Neuron (in vitro differentiated cells): ENCODE measurements around the gene GNAL.

Source experiments
- H2AFZ ChIP-seq: one replicate; pipeline ENCODE4 v1.6.1; 2013; ENCODE audit warnings: low read depth, mild to moderate bottlenecking, inconsistent platforms, low read length, moderate library complexity
- H3K27me3 ChIP-seq: one replicate; pipeline ENCODE4 v1.6.1; 2013; ENCODE audit warnings: low read length; ENCODE audit not compliant: insufficient read depth
- H3K36me3 ChIP-seq: one replicate; pipeline ENCODE4 v1.6.1; 2013; ENCODE audit warnings: low read length; ENCODE audit not compliant: insufficient read depth
- H3K4me1 ChIP-seq: one replicate; pipeline ENCODE4 v1.6.1; 2013; ENCODE audit warnings: low read length; ENCODE audit not compliant: insufficient read depth
- H3K4me3 ChIP-seq: 2 replicates; pipeline ENCODE4 v1.5.1; 2013; ENCODE audit warnings: mild to moderate bottlenecking, low read length, moderate library complexity
- H3K9me3 ChIP-seq: one replicate; pipeline ENCODE4 v1.6.1; 2013; ENCODE audit warnings: low read length

GNAL gene

DNA sequence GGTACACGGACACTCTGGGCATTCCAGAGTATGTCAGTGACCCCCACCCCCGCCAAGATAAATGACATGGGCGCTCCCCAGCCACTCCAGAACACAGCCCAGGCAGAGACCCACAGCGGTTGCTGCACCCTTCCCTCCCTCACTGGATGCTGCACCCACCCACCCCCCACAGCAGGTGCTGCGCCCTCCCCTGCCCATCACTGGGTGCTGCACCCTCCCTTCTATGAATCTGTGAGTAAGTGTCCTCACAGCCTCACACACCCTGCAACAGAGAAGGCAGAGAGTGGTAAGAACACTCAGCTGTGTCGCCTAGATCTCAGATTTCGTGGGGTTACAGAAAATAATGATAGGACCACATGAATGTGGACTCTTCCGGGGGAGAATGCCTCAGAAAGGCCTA is 185.6 kb downstream of the GNAL start:
- Histone ChIP-seq H2AFZ (no peak overlapping the region), H3K27me3 (no peaks in the 10 kb centered on the region), H3K36me3 (no peaks in the 10 kb centered on the region), H3K4me3 (no peak overlapping the region), H3K4me1 (no peaks in the 10 kb centered on the region), H3K9me3 (peaks cover 2% of the 10 kb centered on the region)

DNA sequence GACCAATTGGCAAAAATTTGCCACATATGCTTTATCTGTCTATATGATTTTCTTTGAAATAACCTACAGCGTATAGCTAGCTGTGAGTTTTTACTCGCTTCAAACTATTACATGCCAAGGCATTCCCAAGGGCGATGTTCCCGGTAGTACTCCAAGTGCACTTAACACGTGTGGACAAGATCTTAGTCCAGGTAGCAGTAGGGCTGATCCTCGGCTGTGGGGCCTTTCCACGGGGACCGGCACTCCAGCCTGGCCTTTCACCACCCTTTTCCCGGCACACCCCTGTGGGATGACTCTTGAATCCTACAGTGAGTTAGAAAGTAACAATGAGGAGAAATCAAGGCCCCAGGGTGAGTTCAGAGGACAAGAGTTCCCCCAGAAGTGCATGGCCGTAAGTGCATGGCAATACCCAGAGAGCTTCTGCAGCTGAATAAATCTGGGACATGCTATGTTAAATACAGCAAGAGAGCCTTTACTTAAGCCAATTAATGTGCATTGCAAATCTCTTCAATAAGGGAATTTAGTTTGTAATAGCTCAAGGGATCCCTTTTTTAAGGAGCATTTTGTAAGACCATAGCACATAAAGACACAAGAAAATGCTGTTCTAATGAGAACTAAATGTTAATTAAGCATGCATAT is 188.6 kb downstream of the GNAL start:
- no peak overlapping the region for H3K4me3 ChIP-seq
- H3K36me3 ChIP-seq, result no peaks in the 10 kb centered on the region
- H3K4me1 ChIP-seq, result no peaks in the 10 kb centered on the region
- no peaks in the 10 kb centered on the region for H3K27me3 ChIP-seq
- H3K9me3 ChIP-seq, result peaks cover 2% of the 10 kb centered on the region
- H2AFZ ChIP-seq, result no peak overlapping the region

DNA sequence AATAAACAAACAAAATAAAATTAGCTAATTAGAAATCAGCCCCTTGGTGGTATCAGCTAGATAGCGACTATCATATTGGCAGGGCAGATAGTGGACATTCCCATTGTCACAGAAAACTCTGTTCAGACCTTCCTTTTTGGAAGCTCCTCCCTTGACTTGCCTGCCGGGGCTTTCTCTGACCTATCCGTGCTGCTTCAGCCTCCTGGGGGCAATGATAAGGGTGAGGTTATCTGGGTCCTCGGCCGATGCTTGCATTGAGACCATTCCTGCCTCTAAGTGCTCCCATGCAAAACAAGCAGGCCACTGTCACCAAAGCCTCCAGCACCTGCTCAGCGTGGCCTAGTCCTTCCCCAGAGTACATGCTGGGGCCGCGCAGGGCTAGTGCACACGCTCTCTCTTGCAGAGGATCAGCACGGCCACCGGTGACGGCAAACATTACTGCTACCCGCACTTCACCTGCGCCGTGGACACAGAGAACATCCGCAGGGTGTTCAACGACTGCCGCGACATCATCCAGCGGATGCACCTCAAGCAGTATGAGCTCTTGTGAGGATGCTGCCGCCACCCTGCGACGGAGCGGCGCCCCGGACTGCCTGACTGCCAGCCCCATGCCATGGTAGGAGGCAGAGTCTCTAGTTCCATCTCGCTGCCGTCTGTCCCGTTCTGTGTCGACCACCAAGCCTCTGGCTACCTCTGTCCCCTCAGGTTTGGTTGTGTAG is 191.7 kb downstream of the GNAL start:
- no peak overlapping the region for H3K4me3 ChIP-seq
- H3K9me3 ChIP-seq, result no peaks in the 10 kb centered on the region
- no peaks in the 10 kb centered on the region for H3K36me3 ChIP-seq

DNA sequence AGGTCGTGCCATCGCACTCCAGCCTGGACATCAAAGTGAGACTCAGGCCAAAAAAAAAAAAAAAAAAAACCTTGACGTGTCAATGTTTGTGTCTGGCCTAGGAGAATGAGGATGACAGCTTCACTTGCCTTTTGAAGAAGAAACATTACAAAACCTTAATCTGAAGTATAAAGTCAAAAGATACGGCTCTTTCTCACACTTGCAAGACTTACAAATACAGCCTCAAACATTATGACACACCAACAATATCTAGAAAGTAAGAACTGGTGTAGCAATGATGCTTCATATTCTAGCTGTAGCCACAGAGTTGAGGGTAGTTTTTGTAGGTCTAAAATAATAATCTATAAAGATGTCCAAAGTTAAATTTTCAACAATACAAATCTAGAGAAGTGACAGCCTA is 193.6 kb downstream of the GNAL start:
- Histone ChIP-seq H3K36me3 (peaks cover 8% of the 10 kb centered on the region), H3K27me3 (no peaks in the 10 kb centered on the region), H2AFZ (no peak overlapping the region), H3K4me1 (no peaks in the 10 kb centered on the region), H3K4me3 (no peak overlapping the region), H3K9me3 (no peaks in the 10 kb centered on the region)

More for the DNA sequence above, 191.7 kb downstream of the GNAL start:
- Histone ChIP-seq H3K4me1 (no peaks in the 10 kb centered on the region), H2AFZ (no peak overlapping the region), H3K27me3 (no peaks in the 10 kb centered on the region)

DNA sequence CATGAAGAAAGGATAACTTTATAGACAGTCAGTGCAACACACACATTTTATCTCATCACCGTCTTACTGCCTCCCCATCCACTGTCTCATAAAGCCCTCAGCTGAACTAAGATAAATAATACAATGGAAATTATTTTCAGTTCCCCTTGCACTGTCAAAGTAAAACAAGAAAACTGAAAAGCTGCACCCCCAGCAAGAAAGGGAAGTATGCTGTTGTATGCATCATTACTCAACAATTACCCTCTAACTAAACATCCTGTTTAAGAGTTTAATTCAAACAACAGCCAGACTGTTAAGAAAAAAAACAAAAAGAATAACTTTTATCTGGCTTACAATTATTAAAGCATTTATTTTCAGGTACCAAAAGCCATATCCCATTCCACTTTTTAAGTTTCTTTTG is 194.1 kb downstream of the GNAL start:
- Histone ChIP-seq H3K9me3 (no peaks in the 10 kb centered on the region), H3K36me3 (peaks cover 8% of the 10 kb centered on the region), H3K27me3 (no peaks in the 10 kb centered on the region), H2AFZ (no peak overlapping the region), H3K4me3 (no peak overlapping the region), H3K4me1 (no peaks in the 10 kb centered on the region)

DNA sequence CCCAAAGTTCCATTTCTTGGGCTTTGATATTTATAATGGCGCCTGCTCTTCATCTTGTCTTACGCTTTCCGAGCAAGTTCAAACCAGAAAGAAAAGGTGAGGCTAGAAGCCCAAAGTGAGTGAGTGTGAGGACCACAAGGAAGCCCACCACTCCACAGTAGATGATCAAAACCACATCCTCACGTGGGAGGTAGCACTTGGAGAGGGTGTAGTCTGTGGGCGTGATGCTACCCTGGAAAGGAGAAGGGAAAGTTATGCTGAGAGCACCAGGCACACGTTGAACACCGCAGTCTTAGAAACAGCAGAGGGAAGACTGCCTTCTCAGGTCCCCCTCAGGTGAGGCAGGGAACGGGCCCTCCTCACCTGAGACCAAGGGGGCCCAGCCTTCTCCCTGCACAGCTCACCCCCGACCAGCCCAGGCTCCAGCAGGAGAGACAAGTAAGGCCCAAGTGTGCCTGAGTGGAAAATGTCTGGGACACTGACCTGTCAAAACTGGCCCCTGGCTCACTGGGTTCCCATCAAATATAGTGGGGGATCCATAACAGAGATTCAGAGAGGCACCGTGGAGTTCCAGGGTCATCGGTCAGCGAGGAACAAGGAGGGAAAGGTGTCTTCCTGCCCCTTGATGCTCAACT is 195.4 kb downstream of the GNAL start:
- Histone ChIP-seq H2AFZ (no peak overlapping the region), H3K27me3 (no peaks in the 10 kb centered on the region), H3K4me1 (no peaks in the 10 kb centered on the region), H3K9me3 (no peaks in the 10 kb centered on the region), H3K36me3 (peaks cover 16% of the 10 kb centered on the region), H3K4me3 (no peak overlapping the region)

DNA sequence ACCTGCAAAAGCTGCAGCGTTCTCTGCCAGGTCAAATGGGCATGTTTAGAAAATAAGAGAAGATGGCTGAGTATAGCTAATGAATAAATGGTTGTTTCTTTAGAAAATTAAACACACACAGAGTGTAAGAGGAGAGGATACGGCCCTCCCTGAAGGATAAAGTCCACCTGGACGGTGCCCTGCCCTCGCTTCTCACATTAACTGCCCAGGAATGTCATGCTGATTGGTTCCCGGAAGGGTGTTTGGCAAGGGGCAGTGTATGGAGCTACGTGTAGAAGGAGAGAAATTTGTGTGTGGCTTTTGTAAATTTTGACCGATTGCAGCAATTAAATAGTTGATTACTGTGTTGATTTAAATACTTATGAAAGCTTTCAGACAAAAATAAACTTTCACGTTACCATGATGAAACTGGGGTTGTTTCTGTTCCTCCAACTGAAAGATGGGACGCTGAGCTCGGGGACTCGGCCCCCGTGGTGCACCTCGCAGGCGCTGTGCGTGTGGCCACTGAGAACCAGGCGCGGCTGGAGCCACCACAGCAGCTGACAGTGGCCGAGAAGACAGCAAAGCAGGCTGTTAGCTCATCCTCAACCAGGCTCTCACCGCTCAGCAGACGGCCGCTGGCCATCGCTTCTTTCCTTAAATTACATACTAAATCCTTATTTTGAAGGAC is 196.3 kb downstream of the GNAL start:
- H2AFZ ChIP-seq, result no peak overlapping the region
- H3K4me1 ChIP-seq, result no peaks in the 10 kb centered on the region
- H3K9me3 ChIP-seq, result no peaks in the 10 kb centered on the region
- no peaks in the 10 kb centered on the region for H3K27me3 ChIP-seq
- peaks cover 19% of the 10 kb centered on the region for H3K36me3 ChIP-seq
- no peak overlapping the region for H3K4me3 ChIP-seq

DNA sequence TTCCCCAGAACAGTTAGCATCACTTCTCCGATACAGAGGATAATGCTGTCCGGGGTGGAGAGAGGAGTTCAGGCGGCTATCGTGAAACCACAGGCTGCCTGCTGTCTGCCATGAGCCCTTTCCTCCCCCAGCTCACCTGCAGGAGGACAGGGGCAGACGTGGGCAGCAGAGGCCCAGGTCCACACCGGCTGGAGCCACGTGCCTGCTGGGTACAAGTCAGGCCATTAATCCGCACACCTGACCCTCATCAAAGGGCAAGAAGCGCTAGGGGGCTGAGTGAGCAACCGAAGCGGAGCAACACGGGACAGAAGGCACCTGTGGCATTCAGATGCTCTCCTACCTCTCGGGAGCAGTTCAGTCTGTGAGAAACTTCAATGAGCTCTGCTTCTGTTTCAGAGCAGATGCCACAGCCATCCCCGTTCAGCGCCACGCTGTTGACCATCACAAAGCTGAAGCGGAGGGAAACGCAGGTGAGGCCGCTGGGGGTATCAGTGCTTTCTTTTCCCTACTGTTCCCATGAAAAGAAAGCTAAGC is 197.6 kb downstream of the GNAL start:
- H3K27me3 ChIP-seq, result no peaks in the 10 kb centered on the region
- peaks cover 19% of the 10 kb centered on the region for H3K36me3 ChIP-seq
- H3K4me3 ChIP-seq, result no peak overlapping the region
- no peak overlapping the region for H2AFZ ChIP-seq
- H3K9me3 ChIP-seq, result no peaks in the 10 kb centered on the region
- no peaks in the 10 kb centered on the region for H3K4me1 ChIP-seq

DNA sequence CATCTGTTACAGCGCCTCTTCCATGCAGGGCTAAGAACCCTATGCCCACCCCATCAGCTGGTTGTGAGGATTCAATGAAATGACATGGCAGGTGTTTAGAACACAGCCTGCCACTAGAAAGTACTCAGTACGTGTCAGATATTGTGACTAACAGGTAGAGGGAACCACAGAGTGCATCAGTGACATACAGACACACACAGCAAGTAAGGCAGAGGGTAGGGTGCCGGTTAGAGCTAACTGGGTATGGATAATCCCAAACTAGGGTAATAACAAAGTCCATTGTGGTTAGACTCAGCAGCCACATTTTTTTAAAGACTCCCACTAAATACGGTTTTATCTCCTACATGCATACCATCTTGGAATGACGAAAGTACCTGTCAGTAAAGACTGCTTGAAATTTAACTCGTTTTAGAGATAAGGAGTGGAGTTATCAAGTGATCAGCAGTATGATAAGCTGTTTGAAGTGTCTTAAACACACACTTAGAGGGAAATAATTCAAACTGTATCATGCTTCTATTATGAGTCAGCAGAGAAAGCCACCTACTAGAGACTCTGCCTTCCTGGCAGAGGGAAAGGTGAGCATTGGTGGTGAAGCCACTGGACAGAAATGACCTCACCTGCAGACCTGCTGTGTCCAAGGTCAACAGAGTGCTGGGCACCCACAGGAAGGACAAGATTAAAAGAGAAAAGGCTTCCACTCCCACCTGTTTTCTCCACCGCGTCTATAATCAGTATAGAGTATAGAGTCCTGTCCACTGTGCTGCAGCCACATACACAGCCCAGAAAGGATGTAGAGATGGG is 198.5 kb downstream of the GNAL start:
- H2AFZ ChIP-seq, result no peak overlapping the region
- H3K4me1 ChIP-seq, result no peaks in the 10 kb centered on the region
- no peaks in the 10 kb centered on the region for H3K27me3 ChIP-seq
- H3K36me3 ChIP-seq, result peaks cover 19% of the 10 kb centered on the region
- no peak overlapping the region for H3K4me3 ChIP-seq
- H3K9me3 ChIP-seq, result no peaks in the 10 kb centered on the region

DNA sequence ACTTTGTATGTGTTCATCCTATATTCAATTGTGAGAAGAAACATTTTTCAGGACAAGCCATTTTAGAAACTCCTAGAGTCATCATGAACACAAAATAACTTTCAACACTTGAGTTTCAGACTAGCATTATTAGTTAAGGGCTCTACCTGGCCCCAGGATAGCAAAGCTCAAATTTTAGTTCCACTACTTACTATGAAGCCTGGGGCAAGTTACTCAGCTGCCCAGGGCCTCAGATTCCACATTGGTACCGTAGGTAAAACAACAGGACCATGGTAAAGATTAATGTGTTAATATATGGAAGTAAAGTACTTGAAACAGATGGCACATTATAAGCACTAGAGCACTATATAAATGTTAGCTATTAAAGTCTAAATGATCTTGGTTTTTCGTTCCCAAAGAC is 199.7 kb downstream of the GNAL start:
- Histone ChIP-seq H3K9me3 (no peaks in the 10 kb centered on the region), H3K27me3 (no peaks in the 10 kb centered on the region), H3K4me1 (no peaks in the 10 kb centered on the region), H2AFZ (no peak overlapping the region), H3K36me3 (peaks cover 21% of the 10 kb centered on the region), H3K4me3 (no peak overlapping the region)

DNA sequence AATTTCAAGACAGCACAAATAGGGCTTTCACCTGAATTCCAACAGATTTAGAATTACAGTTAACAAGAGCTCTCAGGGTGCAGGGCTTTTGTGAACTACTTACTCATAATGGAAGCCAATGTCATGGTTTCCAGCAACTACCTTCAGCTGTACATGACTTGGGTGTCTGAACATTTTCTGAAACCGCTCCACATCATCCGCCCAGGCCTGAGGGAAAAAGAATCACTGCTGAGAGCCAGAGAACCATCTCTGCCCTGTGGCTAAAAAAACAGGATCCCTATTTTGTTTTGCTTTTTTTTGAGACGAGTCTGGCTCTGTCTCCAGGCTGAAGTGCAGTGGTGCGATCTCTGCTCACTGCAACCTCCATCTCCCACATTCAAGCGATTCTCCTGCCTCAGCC is 200.2 kb downstream of the GNAL start:
- Histone ChIP-seq H2AFZ (no peak overlapping the region), H3K4me1 (no peaks in the 10 kb centered on the region), H3K9me3 (no peaks in the 10 kb centered on the region), H3K4me3 (no peak overlapping the region), H3K36me3 (peaks cover 21% of the 10 kb centered on the region), H3K27me3 (no peaks in the 10 kb centered on the region)

DNA sequence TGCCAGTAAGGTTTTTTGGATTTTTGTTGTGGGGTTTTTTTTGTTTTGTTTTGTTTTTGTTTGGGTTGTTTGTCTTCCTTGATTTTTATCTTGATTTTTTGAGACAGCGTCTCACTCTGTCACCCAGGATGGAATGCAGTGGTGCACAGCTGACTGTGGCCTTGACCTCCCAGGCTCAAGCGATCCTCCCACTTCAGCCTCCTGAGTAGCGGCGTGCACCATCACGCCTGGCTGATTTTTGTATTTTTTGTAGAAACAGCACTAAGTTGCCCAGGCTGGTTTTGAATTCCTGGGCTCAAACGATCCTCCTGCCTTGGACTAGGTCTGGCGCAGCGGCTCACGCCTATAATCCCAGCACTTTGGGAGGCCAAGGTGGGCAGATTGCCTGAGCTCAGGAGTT is 202.7 kb downstream of the GNAL start:
- no peaks in the 10 kb centered on the region for H3K4me1 ChIP-seq
- no peak overlapping the region for H2AFZ ChIP-seq
- no peak overlapping the region for H3K4me3 ChIP-seq
- H3K36me3 ChIP-seq, result peaks cover 21% of the 10 kb centered on the region
- H3K27me3 ChIP-seq, result no peaks in the 10 kb centered on the region
- no peaks in the 10 kb centered on the region for H3K9me3 ChIP-seq
